Measurements from ENCODE around the gene MYOF. TPM values are rescaled to one million over a fixed set of nuclear protein-coding genes. Genes with fewer than 3 reads are reported as not detected.

Gene MYOF
- total and polyA plus RNA-seq, 9 of the 15 experiments (the other 6 are each of a cell fraction or from before 2014, with no cell fraction given): 0.06 to 0.27 TPM; not detected in 7

- Histone ChIP-seq H3K27ac (ENCODE audit: extremely low read depth, low read depth, low read length) (no peak overlapping the region), H3K4me2 (ENCODE audit: insufficient read depth, low read length) (no peak overlapping the region), H3K36me3 (ENCODE audit: control insufficient read depth, insufficient read depth, low read length) (peaks cover 36% of the 10 kb centered on the region; the same call in 1 of the 3 replicates), H2AFZ (ENCODE audit: low read depth, low read length) (no peak overlapping the region), H3K4me1 (replicated peaks in 1 of 2; ENCODE audit: control insufficient read depth in 2 of 2, insufficient read depth in 2 of 2, low read length in 2 of 2) (no peaks in the 10 kb centered on the region; a peak in 1 of 5 replicates), H3K79me2 (ENCODE audit: control insufficient read depth, insufficient read depth, low read length) (no peaks in the 10 kb centered on the region), H3K9ac (ENCODE audit: insufficient read depth in 1 of 2, low read depth in 2 of 2, low read length in 2 of 2) (no peak overlapping the region), H3K4me3 (no peak overlapping the region), H3K27me3 (ENCODE audit: control insufficient read depth in 2 of 2, insufficient read depth in 2 of 2, low read length in 2 of 2) (no peaks in the 10 kb centered on the region), H4K20me1 (replicated peaks; ENCODE audit: control insufficient read depth, insufficient read depth, low read length) (no peaks in the 10 kb centered on the region), H3K9me3 (replicated peaks; ENCODE audit: control insufficient read depth, insufficient read depth, low read depth, low read length) (no peaks in the 10 kb centered on the region), H3K9me1 (ENCODE audit: control insufficient read depth, insufficient read depth, low read length) (no peaks in the 10 kb centered on the region)
- in situ Hi-C loops (cut with MboI) (no loop called here), intact Hi-C loops (cut with micrococcal nuclease) (no loop called here)
- WGBS (ENCODE audit: insufficient coverage, low coverage, missing lambda C conversion rate): 90% methylated on average over 2 of the region's 2 CpGs
- ATAC-seq (no peak), DNase-seq (ENCODE audit: extremely low read depth in 1 of 4, low spot score in 3 of 4) (no peak), FAIRE-seq (no peak)
- no peak for TF ChIP-seq CHD2 (IDR thresholded peaks at IDR 0.05; ENCODE audit: low read depth, low read length)
- no peak for TF ChIP-seq ZNF184 (CRISPR knock-in tag; IDR thresholded peaks at IDR 0.05)
- TF ChIP-seq MEF2D (tag; conservative IDR thresholded peaks at IDR 0.05; ENCODE audit: low read depth): no peak
- no peak for TF ChIP-seq HMG20A (CRISPR knock-in tag; conservative IDR thresholded peaks at IDR 0.05)
- TF ChIP-seq TAL1 (IDR thresholded peaks at IDR 0.05): no peak
- TF ChIP-seq HDAC3 (IDR thresholded peaks at IDR 0.05; ENCODE audit: borderline replicate concordance, partially characterized antibody): no peak
- no peak for TF ChIP-seq RFX5 (IDR thresholded peaks at IDR 0.05; ENCODE audit: low read depth, low read length)
- TF ChIP-seq CBX2 (IDR thresholded peaks at IDR 0.05; ENCODE audit: insufficient read depth, low read length, poor library complexity, severe bottlenecking): no peak
- no peak for TF ChIP-seq XRCC4 (IDR thresholded peaks at IDR 0.05; ENCODE audit: extremely low read depth, insufficient read depth, insufficient read length)
- TF ChIP-seq ZSCAN32 (CRISPR knock-in tag; IDR thresholded peaks at IDR 0.05): no peak
- TF ChIP-seq, protein P1, sequence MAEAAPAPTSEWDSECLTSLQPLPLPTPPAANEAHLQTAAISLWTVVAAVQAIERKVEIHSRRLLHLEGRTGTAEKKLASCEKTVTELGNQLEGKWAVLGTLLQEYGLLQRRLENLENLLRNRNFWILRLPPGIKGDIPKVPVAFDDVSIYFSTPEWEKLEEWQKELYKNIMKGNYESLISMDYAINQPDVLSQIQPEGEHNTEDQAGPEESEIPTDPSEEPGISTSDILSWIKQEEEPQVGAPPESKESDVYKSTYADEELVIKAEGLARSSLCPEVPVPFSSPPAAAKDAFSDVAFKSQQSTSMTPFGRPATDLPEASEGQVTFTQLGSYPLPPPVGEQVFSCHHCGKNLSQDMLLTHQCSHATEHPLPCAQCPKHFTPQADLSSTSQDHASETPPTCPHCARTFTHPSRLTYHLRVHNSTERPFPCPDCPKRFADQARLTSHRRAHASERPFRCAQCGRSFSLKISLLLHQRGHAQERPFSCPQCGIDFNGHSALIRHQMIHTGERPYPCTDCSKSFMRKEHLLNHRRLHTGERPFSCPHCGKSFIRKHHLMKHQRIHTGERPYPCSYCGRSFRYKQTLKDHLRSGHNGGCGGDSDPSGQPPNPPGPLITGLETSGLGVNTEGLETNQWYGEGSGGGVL (CRISPR knock-in tag; IDR thresholded peaks at IDR 0.05): no peak
- no peak for TF ChIP-seq RBM17 (IDR thresholded peaks at IDR 0.05; ENCODE audit: borderline replicate concordance, low read depth, low read length)
- no peak for TF ChIP-seq HDAC2 (IDR thresholded peaks at IDR 0.05)
- ChIA-PET CTCF (ENCODE audit: low intra/inter-chr PET ratio) (no interaction called here), POLR2A (no interaction called here)
- BruUV-seq (replicated peaks): no TSS peak
These were observed 22.9 kb upstream of the MYOF start for GRCh38 chr10:93505075-93505474.

Data from K562 (cell line).